Panc1 (cell line): ENCODE measurements around the gene WDR82.

Experiments used
- CTCF ChIP-seq: fragments of 450-650 bp; IDR thresholded peaks from 2 replicates; pipeline ENCODE4 v1.5.1; 2017; ENCODE audit warnings: mild to moderate bottlenecking
- POLR2AphosphoS5 ChIP-seq: IDR thresholded peaks from 2 replicates; pipeline ENCODE4 v1.6.1; 2012; ENCODE audit warnings: mild to moderate bottlenecking, low read depth, low read length, moderate library complexity
- REST ChIP-seq, 2 experiments: IDR thresholded peaks; 2 replicates each; pipeline ENCODE4 v1.6.1; 2011 to 2012; ENCODE audit warnings: low read depth in 2 of 2, control low read depth in 1 of 2, low read length in 1 of 2, mild to moderate bottlenecking in 1 of 2, moderate library complexity in 1 of 2; ENCODE audit not compliant: insufficient read depth in 1 of 2
- SIN3A ChIP-seq: IDR thresholded peaks from 2 replicates; pipeline ENCODE4 v1.6.1; 2012; ENCODE audit warnings: low read depth, mild to moderate bottlenecking, low read length, moderate library complexity, borderline replicate concordance; ENCODE audit not compliant: insufficient read depth
- TCF7L2 ChIP-seq: IDR thresholded peaks from 2 replicates; pipeline ENCODE4 v1.6.1; 2011; ENCODE audit warnings: mild to moderate bottlenecking, low read depth, low read length, inconsistent platforms

GRCh38 chr3:52278510-52279069, at the start of gene WDR82:
- TF ChIP-seq CTCF (peak; percentile 32; the same call in 1 of the 2 replicates), REST (IDR thresholded peaks at IDR 0.05; ENCODE audit: insufficient read depth in 1 of 2, low read depth in 2 of 2, low read length in 1 of 2) (no peak), SIN3A (no peak; the same call in 1 of the 2 replicates), POLR2AphosphoS5 (peak; percentile 86), TCF7L2 (no peak)
